OCI-M2 (cell line): ENCODE measurements around the gene CPLX1.

Experiments used
- DNase-seq: peaks from one replicate; lab custom pipeline; 2025; ENCODE audit not compliant: unreplicated experiment; lab: John Stamatoyannopoulos, UW

The CPLX1 gene

DNA sequence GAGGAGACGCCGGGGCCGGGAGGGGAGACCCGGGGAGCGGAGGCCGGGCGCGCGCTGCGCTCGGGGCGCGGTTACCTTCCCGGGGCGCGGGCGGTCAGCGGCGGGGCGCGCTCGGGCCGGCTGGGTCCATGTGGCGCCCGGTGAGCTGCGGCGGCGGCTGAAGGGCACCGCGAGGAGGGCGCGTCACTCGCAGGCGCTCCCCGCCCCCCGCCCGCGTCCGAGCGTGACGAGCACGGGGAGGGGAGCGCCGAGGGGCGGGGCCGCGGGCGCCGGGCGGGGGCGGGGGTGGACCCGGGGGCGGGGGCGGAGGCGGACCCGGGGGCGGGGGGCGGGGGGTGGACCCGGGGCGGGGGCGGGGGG is at the start of gene CPLX1:
TSS of gene CPLX1 (minus strand) at position 159 of the 360 bp plus-strand sequence. CDS start 1,607 bp downstream, outside the sequence.
- no peak for DNase-seq

DNA sequence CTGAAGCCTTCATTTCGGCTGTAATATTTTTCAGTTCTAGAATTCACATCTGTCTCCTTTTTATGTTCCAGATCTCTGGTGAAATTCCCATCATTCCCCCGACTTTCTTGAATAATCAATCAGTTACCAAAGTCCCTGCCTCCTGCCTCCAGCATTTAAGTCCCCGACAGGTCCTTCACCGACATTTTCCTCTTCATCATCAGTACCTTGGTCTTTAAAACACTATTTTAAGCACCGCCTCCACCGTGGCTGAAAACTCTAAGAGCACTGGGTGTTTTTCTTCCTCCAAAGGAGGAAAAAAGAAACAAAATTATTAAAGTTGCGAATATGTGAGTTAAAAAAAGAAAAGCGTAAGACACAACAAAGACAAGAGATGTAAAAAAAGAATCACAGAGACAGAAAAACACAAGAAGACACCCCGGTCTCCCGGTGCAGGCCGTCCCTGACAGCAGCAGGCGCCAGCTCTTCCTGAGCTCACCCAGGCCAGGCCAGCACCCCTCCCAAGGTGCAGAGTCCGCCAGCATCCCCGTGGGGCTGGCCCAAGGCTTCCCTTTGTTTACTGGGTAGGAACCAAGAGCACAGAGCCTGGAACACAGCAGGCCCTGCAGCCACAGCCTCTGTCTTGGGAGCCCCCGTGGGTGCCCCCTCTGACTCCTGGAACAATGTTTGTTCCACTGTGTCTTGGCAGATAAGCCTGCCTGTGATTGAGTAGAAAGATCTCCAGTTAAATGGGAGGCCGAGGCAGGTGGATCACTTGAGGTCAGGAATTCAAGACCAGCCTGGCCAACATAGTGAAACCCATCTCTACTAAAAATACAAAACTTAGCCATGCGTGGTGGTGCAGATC is 49.3 kb upstream of the CPLX1 start:
- no peak for DNase-seq

DNA sequence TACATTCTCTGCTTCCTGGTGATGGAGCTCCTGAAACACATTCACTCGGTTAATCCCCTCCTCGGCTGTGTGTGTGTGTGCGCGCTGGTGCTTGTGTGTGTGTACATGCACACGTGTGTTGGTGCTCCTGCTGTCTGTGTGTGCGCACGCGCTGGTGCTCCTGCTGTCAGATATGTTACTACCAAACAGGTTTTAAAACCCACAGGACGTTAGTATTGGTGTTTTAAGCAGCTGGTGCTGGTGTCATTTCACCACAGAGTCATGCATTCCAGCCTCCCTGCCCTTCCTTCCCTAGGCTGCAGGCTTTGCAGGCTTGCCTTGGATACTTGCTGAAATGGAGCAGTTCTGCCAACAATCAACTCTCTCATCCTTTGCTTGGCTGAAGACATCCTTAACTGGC is 48.1 kb upstream of the CPLX1 start:
- no peak for DNase-seq

DNA sequence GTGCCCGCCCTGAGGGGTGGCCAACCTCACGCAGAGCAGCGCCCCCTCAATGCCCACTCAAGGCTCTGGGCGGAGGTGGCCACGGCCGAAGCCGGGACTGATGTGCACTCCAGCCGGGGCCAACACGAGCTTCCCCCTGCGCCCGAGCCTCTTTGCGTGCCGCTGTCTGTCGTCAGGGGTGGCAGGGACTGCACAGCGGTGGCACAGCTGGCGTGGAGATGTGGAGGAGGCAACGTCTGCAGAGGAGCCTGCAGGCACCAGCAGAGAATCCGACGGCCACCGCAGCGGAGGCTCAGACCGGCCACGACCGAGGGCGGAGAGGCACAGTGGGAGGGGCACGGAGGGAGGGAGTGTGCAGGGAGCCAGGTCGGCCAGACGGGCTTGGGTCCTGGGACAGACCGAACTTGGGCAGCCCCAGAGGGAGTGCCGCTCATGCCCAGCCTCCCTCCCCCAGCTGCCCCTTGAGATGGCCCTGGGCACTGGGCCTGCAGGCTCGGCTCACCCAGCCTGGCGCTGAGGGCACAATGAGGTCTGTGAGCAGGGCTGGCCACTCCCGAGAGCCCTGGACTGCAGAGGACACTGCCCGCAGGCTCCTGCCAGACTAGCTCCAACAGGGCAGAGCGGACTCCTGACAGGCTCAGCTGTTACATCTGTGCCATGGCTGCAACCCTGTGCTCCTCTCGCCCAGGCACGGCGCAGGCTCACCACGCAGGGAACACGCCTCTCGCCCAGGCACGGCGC is 46.5 kb upstream of the CPLX1 start:
- DNase-seq = no peak

DNA sequence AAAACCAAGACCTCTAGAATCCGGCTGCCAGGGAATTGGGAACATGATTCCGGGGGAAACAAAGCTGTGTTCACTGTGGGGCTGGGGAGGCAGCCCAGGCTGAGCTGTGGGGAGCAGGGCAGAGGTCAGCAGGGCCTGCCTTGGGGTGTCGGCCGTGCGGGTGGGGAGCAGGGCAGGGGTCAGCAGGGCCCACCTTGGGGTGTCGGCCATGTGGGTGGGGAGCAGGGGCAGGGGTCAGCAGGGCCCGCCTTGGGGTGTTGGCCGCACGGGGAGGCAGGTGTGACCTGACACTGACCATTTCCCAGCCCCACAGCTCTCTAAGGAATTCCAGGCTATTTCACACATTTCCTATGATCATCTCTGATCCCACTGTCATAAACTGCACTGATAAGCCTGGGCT is 45.6 kb upstream of the CPLX1 start:
- no peak for DNase-seq

DNA sequence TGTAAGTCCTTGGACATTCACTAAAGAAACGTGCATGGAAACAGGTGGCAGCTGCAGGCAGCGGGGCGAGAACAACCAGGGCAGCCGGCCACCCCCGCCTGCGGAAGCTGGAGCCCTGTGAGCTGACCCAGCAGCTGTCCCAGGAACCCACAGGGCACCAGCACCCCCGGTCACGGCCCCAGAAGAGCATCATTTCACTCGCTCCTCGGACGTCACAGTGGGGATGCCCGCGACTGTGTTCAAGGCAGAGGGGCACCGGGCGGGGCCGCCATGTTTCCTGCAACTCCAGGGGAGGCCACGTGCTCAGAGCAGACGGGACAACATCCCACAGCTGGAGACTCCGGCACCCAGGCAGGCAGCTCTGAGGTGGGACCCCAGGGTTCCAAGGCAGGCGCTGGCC is 45.0 kb upstream of the CPLX1 start:
- no peak for DNase-seq

DNA sequence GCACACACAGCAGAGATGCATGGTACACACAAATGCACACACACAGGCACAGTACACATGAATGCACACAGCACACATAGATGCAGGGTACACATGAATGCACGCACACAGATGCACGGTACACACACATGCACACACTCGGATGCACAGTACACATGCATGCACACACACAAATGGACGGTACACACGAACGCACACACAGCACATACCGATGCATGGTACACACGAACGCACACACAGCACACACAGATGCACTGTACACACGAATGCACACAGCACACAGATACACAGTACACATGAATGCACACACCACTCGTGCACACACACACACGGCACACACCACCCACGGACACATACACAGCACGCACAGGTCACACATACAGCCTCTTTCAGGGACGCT is 43.8 kb upstream of the CPLX1 start:
- no peak for DNase-seq

DNA sequence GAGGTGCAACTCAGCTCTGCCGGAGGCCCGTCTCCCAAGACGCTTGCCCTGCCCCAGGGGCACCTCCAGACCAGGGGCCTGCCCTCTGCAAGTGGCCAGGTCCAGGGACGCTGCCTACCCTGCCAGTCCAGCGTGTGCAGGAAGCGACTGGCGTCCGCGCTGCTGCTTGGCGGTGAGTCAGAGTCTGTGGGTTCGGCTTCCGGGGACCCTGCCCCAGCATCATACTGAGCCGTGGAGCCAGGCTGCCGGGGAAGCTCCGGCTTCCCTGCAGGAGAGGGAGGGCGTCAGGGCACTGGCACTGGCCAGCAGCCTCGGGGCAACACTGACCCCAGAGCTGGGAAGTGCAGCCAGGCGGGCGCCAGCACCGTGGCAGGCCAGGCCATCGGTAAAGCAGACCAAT is 42.5 kb upstream of the CPLX1 start:
- no peak for DNase-seq

DNA sequence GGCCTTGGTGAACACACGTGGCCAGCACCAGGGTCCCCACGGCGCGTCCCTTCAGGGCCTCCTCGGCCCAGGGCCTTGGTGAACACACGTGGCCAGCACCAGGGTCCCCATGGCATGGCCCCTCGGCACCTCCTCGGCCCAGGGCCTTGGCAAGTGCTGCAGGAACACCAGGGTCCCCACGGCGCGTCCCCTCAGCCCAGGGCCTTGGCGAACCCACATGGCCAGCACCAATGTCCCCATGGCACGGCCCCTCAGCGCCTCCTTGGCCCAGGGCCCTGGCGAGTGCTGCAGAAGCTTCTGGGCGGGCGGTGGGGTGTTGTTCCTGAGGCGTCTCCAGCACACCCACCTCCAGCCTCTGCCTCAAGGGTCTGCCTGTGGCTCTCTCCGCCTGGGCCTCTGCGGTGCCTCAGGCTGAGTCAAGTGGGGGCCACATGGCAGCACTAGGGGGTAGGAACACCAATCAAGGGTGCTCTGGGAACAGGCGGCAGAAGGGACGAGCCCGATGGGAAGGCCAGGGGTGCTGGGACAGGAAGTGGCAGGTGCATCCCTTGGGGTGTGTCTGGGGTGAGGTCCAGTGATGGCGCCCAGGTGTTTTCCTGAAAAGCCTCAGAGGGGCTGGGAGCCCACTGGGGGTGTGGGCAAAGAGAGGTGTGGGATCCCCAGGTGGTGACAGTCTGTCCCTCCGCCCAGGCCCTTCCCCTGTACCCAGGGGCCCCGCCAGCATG is 41.8 kb upstream of the CPLX1 start:
- DNase-seq = no peak

DNA sequence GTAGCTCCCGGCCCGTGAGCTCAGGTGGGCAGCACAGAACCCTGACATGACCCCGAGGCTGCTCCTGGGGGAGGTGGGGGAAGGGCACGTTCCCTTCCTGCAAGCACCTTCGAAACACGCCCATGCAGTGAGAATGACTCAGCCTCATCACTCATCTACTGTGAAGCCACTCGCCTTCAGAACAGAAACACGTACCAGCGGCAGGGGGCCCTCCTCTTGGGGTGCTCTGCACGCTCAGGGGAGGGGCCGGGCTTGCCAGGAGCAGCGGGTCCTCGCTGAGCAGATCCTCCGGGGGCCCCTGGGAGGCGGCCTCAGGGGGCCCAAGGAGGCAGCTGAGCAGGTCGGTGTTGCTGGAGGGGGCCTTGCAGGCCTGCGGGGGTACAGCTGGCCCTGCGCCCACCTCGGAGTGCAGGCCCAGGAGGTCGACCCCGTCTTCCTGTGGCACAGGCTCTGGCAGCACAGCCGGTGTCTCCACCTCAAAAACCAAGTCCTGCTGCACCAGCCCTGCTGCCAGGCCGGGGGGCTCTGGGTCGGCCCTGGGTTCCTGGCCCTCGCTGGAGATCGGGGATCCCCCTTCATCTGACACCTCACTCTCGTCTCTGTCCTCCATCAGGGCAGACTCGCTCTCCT is 40.9 kb upstream of the CPLX1 start:
- no peak for DNase-seq

DNA sequence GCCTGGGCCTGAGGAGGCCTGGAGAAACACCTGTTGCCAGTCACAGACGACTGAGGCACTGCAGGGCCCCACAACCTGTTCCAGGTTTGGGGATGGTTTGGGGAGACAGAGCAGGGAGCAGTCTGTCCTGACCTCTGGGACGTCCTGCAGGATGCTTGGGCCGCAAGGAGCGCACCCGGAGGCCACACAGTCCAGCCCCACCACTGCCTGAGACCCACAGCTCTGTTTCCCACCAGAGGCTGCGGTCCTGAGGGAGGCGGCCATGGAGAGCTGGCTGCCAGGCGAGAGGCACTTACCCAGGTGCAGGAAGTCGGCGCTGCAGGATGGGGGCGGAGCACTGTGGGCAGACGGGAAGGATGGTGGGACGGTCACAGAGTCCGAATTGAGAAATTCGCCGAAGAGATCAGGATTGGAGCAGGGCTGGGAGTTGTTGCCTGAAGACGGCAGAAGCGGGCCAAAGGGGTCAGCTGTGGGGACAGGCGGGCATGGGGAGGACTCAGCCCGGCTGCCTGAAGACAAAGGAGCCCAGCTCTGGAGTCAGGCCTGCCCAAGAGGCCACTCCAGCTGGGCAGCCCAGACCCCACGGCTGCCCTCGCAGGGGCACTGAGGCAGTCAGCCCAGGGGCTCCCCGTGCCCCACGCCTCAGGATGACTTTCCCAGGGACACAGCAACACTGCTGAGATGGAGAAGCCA is 40.3 kb upstream of the CPLX1 start:
- no peak for DNase-seq

DNA sequence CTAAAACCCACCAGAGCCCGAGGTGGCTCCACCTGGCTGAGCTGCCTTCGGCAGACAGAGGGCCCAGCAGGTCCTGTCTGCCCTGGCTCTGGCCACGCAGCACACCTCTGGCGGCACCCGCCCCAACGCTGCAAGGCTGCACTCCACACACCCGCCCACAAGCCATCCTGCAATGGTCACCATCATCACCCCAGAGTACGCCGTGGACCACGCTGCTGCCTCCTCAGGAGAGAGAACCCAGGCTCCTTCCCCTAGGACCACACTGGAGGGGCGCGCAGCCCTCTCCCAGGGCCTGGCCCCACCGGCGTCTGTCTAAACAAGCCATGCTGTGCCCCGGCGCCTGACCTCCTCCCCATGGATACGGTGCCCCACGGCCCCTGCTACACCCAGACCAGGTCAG is 39.6 kb upstream of the CPLX1 start:
- DNase-seq = no peak

DNA sequence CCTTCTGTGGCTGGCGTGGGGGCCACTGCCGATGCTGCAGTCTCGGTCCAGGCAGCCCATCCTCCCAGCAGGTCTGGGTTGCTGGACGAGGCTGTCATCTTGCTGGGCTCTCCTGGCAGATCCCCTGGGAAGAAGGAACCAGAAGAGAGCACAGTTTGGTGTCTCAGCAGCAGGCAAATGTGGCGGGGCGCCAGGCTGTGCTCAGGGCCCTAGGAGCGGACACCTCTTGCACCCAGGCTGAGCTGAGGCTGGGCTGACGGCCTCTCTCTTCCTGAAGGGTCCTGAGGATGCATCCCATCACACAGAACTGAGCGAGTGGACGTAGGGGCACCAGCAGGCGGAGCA is 39.2 kb upstream of the CPLX1 start:
- DNase-seq = no peak

DNA sequence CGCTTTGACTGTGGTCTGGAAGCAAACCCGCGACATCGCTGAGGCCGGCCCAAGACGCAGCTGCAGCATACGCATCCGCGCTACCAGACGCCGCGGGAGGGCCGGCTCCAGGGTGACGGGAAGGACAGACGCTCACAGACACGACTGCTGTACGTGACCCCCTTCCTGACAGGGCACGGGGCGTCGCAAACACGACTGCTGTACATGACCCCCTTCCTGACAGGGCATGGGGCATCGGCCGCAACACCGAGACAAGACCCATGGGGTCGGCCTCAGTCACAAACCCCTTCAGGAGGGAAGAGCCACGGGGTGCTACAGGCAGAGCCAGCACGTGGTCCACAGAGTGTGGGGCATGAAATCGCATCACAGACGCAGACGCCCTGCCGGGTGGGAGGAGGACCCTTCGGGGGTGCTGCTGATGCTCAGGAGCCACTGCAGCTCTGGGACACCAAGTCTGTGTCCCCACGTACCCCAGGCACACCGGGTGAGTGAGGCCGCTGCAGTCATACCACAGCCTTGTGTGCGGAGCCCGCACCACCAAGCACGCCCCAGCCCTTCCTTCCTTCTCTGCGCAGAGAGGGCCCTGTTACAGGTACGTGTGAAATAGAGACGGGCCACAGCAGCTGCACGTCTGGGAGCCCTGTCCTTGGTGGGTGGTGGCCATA is 38.7 kb upstream of the CPLX1 start:
- DNase-seq = no peak

DNA sequence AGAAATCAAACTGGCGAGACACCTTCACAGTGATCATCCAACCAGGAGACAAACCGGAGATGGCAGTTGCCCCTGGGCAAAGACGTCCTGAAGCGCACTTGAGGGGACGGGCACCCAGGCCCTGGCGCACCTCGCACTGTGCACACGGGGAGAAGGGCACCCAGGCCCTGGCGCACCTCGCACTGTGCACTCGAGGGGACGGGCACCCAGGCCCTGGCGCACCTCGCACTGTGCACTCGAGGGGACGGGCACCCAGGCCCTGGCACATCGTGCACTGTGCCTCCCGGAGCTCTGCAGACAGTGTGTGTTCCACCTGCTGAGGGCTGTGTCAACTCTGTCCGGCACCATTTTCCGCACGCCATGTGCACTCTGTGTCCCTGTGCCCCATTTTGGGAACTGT is 34.6 kb upstream of the CPLX1 start:
- no peak for DNase-seq

DNA sequence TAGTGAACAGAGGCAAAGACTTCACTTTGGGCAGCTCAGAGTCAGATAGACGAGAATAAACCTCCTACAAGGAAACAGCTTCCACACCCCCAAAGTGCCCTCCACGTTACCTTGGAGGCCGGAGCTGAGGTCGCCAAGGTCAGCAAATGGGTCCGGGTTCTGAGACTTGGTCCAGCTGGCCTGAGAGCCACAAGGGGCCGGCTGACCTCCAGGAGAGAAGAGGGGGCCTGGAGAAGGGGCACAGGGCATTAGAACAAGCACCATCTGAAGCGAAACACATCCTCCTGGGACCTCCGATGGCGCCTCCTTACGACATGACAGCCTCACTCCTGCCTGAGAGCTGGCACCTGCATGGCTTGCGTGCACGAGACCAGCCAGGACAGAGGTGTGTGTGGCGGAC is 33.6 kb upstream of the CPLX1 start:
- no peak for DNase-seq

DNA sequence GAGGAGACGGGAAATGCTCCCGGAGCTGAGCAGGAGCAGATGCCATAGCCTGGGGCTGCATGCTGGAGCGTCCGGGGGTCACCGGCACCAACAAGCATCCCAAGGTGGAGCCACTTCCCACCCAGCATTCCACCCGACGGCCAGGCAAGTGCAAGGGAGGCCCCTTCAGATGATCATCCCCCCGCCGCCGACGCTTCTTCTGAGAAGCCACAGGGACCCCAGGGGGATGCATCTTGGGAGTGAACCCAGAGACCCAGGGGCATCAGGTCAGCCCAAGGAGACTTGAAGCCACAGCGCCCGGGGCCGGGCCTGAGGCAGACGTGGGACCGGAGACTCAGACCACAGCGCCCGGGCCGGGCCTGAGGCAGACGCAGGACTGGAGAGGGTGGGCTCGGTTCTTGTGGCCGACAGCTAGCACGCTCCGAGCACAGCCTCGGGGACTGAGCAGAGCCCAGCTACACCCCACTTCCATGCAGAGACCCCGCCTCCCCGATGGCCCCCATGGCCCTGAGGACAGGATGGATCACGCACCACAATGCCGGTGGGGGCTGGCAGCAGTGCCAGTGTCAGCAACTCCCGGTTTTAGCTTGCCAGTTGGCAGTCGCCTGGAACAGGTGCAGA is 33.0 kb upstream of the CPLX1 start:
- no peak for DNase-seq

DNA sequence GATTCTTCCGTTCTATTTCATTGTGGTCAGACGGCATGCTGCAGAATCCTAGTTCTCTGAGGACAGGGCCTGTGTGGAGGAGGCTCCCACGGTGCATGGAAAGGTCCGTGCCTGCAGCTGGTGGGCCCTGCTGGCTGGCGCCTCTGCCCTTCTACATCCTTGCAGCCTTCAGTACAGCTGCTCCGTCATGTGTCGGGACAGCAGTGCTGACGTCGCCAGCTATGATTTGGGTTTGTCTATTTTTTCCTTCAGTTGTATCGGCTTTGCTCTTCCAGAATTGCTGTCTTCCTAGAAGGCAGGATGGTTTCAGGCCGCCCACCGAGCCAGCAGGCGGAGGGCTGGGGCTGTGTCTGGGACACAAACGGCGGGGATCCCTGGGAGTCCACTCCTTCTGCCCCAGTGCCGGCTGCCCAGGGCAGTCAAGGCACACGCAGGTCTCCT is 32.1 kb upstream of the CPLX1 start:
- no peak for DNase-seq

DNA sequence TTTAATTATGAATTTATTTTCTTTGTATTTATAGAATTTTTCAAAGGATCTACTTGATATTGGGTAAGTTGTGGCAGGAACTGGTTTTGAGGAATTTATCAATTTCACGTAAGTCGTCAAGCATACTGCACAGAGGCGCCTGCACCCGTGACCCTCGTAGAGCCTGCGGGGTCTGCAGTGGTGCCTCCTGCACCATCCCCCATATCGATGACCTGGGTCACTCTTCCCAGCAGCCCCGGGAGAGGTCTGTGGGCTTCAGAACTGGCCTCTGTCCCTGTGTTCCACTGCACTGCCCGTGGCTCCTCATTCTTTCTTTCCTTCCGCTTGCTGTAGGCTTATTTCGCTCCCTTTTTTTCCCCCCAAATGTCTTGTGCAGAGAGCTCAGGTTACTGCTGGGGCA is 31.5 kb upstream of the CPLX1 start:
- DNase-seq = no peak
